Astrocyte (in vitro differentiated cells and primary cell): Measurements from ENCODE around the gene ARHGEF11. TPM values are rescaled to one million over a fixed set of nuclear protein-coding genes. Genes with fewer than 3 reads are reported as not detected.

Source experiments
- DNase-seq: peaks from one replicate; pipeline ENCODE4 v3.0.0-alpha.2; 2010; ENCODE audit warnings: low read depth
- FAIRE-seq: peaks from 2 replicates; lab custom pipeline; 2011; peaks lifted over from hg19 to GRCh38; lab: Jason Lieb, UNC
- H2AFZ ChIP-seq: 2 replicates; pipeline ENCODE4 v1.6.0; 2012; ENCODE audit warnings: low read depth, low read length, inconsistent platforms
- H3K27ac ChIP-seq: 2 replicates; pipeline ENCODE4 v1.5.1; 2011; ENCODE audit warnings: low read depth, low read length, inconsistent platforms
- H3K27me3 ChIP-seq: 2 replicates; pipeline ENCODE4 v1.6.0; 2011; ENCODE audit warnings: low read length, inconsistent platforms; ENCODE audit not compliant: insufficient read depth
- H3K36me3 ChIP-seq: 2 replicates; pipeline ENCODE4 v1.5.1; 2011; ENCODE audit warnings: low read length, inconsistent platforms; ENCODE audit not compliant: insufficient read depth
- H3K4me1 ChIP-seq: 2 replicates; pipeline ENCODE4 v1.5.1; 2011; ENCODE audit warnings: low read length, inconsistent platforms; ENCODE audit not compliant: insufficient read depth
- H3K4me2 ChIP-seq: 2 replicates; pipeline ENCODE4 v1.6.0; 2012; ENCODE audit warnings: low read length, inconsistent platforms
- H3K4me3 ChIP-seq: 2 replicates; pipeline ENCODE4 v1.5.1; 2011; ENCODE audit warnings: low read depth, mild to moderate bottlenecking, low read length, inconsistent platforms; ENCODE audit not compliant: insufficient read depth
- H3K79me2 ChIP-seq: 2 replicates; pipeline ENCODE4 v1.6.0; 2012; ENCODE audit warnings: mild to moderate bottlenecking, low read length, inconsistent platforms; ENCODE audit not compliant: insufficient read depth
- H3K9ac ChIP-seq: 2 replicates; pipeline ENCODE4 v1.6.0; 2012; ENCODE audit warnings: mild to moderate bottlenecking, low read length, inconsistent platforms
- H3K9me3 ChIP-seq: 2 replicates; pipeline ENCODE4 v1.5.1; 2012; ENCODE audit warnings: low read depth, mild to moderate bottlenecking, low read length, inconsistent platforms; ENCODE audit not compliant: insufficient read depth
- H4K20me1 ChIP-seq: 2 replicates; pipeline ENCODE4 v1.6.0; 2012; ENCODE audit warnings: low read length, inconsistent platforms; ENCODE audit not compliant: insufficient read depth
- H3K27ac Mint-ChIP-seq: one replicate; pipeline ENCODE4 v1.8.0; 2021; ENCODE audit warnings: mild to moderate bottlenecking, mixed read lengths; ENCODE audit not compliant: unreplicated experiment
- H3K27me3 Mint-ChIP-seq: one replicate; pipeline ENCODE4 v1.8.0; 2021; ENCODE audit warnings: low read depth, mixed read lengths; ENCODE audit not compliant: unreplicated experiment
- H3K36me3 Mint-ChIP-seq: one replicate; pipeline ENCODE4 v1.8.0; 2021; ENCODE audit warnings: low read depth, mixed read lengths; ENCODE audit not compliant: unreplicated experiment
- H3K4me1 Mint-ChIP-seq: one replicate; pipeline ENCODE4 v1.8.0; 2021; ENCODE audit warnings: low read depth, mixed read lengths; ENCODE audit not compliant: unreplicated experiment
- H3K4me3 Mint-ChIP-seq: one replicate; pipeline ENCODE4 v1.8.0; 2021; ENCODE audit warnings: mild to moderate bottlenecking, moderate library complexity, mixed read lengths; ENCODE audit not compliant: unreplicated experiment
- H3K9me3 Mint-ChIP-seq: one replicate; pipeline ENCODE4 v1.8.0; 2021; ENCODE audit warnings: mild to moderate bottlenecking, mixed read lengths; ENCODE audit not compliant: unreplicated experiment
- EZH2 ChIP-seq: IDR thresholded peaks from 2 replicates; pipeline ENCODE4 v1.6.1; 2012; ENCODE audit warnings: mild to moderate bottlenecking, low read length, inconsistent platforms; ENCODE audit not compliant: insufficient read depth
- total RNA-seq: library from RNA; stranded (reverse); gene quantifications from 2 replicates; pipeline ENCODE4 v1.2.1, GENCODE V29; 2021
- TF ChIP-seq, protein P1 (sequence below): IDR thresholded peaks from 2 replicates; pipeline ENCODE4 v1.5.1; 2011; ENCODE audit warnings: low read depth, mild to moderate bottlenecking, inconsistent platforms, low read length, moderate library complexity; ENCODE audit not compliant: insufficient read depth

Gene ARHGEF11
- total RNA-seq, 1 donor from 2014 or later: 29.2 TPM

DNA sequence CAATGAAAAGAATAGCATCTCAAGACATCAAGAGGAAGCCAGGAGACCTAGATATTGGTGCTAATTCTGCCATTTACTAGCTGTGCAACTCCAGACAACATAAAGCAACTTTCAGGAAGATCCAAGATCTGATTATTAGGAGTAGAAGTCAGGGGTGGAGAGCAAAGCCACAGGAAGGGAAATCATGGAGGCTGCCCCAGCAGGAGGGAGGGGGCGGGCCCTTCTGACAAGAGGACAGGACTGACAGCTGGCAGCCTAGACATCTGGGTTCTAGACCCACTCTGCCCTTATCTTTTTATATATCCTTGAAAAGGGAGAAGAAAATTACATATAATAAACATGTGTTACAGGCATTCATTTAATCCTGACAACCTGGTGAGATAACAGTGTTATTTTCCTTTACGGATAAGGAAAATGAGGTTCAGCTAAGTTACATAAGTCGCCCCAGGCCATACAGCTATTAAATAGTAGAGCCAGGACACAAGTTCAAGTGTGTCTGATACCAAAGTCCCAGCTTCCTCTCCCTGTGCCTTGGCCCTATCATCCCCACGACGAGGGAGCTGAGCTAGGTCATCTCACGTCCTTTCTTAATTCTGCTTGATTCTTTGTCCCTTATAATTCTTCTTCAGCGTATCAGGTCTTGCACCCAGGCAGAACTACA is 46.6 kb downstream of the ARHGEF11 start:
- Mint-ChIP-seq H3K4me1 (peaks cover 28% of the 10 kb centered on the region), H3K27ac (no peak overlapping the region), H3K9me3 (no peaks in the 10 kb centered on the region), H3K4me3 (no peak overlapping the region), H3K27me3 (no peaks in the 10 kb centered on the region), H3K36me3 (peaks cover 2% of the 10 kb centered on the region)
- no peak overlapping the region for H3K4me3 ChIP-seq
- no peak for TF ChIP-seq EZH2
- TF ChIP-seq, protein P1, sequence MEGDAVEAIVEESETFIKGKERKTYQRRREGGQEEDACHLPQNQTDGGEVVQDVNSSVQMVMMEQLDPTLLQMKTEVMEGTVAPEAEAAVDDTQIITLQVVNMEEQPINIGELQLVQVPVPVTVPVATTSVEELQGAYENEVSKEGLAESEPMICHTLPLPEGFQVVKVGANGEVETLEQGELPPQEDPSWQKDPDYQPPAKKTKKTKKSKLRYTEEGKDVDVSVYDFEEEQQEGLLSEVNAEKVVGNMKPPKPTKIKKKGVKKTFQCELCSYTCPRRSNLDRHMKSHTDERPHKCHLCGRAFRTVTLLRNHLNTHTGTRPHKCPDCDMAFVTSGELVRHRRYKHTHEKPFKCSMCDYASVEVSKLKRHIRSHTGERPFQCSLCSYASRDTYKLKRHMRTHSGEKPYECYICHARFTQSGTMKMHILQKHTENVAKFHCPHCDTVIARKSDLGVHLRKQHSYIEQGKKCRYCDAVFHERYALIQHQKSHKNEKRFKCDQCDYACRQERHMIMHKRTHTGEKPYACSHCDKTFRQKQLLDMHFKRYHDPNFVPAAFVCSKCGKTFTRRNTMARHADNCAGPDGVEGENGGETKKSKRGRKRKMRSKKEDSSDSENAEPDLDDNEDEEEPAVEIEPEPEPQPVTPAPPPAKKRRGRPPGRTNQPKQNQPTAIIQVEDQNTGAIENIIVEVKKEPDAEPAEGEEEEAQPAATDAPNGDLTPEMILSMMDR: no peak
- H3K79me2 ChIP-seq: peaks cover 62% of the 10 kb centered on the region
- no peaks in the 10 kb centered on the region for H3K9me3 ChIP-seq
- H4K20me1 ChIP-seq: peaks cover 93% of the 10 kb centered on the region
- FAIRE-seq (no peak), DNase-seq (no peak)
- no peak overlapping the region for H3K9ac ChIP-seq
- H3K4me1 ChIP-seq: peaks cover 7% of the 10 kb centered on the region
- H3K27me3 ChIP-seq: no peaks in the 10 kb centered on the region
- no peaks in the 10 kb centered on the region for H3K36me3 ChIP-seq
- H2AFZ ChIP-seq: no peak overlapping the region
- no peak overlapping the region for H3K27ac ChIP-seq
- no peak overlapping the region for H3K4me2 ChIP-seq

DNA sequence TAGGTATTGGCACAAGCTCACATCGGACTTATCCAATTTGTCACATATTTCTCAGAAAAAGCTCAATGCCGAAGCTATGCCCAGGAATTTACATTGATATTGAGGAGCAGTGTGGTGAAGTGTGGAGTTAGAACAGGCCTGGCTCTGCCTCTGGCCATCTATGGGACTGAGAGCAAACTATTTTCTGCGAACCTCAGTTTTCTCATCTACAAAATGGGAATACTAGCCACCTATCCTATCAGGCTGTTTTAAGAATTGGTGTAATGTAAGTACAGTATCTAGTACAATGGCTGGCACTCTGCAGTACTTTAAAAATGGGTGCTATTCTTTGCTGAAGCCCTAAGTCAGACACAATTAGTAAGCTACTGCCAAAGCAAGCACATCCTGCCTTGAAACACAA is 47.2 kb downstream of the ARHGEF11 start:
- Histone ChIP-seq H3K27me3 (no peaks in the 10 kb centered on the region), H3K36me3 (no peaks in the 10 kb centered on the region), H4K20me1 (peaks cover 92% of the 10 kb centered on the region), H3K9me3 (no peaks in the 10 kb centered on the region), H2AFZ (no peak overlapping the region), H3K27ac (no peak overlapping the region), H3K4me2 (no peak overlapping the region), H3K9ac (no peak overlapping the region), H3K4me1 (peaks cover 7% of the 10 kb centered on the region), H3K79me2 (peaks cover 60% of the 10 kb centered on the region), H3K4me3 (no peak overlapping the region)
- Mint-ChIP-seq H3K27me3 (no peaks in the 10 kb centered on the region), H3K27ac (no peak overlapping the region), H3K36me3 (peaks cover 2% of the 10 kb centered on the region), H3K4me3 (no peak overlapping the region), H3K9me3 (no peaks in the 10 kb centered on the region), H3K4me1 (peaks cover 26% of the 10 kb centered on the region)
- TF ChIP-seq EZH2: no peak
- TF ChIP-seq, protein P1: no peak
- DNase-seq (no peak), FAIRE-seq (no peak)

DNA sequence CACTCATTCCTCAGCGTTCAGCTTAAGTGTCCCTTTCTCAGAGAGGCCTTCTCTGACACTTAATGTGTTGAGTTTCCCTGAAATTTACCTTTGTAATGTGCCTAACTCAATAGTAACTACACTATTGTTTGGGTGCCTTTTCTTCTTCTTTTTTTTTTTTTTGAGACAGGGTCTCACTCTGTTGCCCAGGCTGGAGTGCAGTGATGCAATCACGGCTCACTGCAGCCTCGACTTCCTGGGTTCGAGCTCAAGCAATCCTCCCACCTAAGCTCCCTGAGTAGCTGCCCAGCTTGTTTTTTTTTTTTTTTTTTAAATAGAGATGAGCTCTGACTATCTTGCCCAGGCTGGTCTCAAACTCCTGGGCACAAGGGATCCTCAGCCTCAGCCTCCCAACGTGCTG is 50.1 kb downstream of the ARHGEF11 start:
- DNase-seq (no peak), FAIRE-seq (no peak)
- no peak for TF ChIP-seq EZH2
- TF ChIP-seq, protein P1: no peak
- H3K27ac ChIP-seq: no peak overlapping the region
- peaks cover 13% of the 10 kb centered on the region for H3K4me1 Mint-ChIP-seq
- H3K27me3 ChIP-seq: no peaks in the 10 kb centered on the region
- no peaks in the 10 kb centered on the region for H3K9me3 Mint-ChIP-seq
- peaks cover 68% of the 10 kb centered on the region for H4K20me1 ChIP-seq
- H3K9me3 ChIP-seq: no peaks in the 10 kb centered on the region
- H2AFZ ChIP-seq: no peak overlapping the region
- H3K79me2 ChIP-seq: peaks cover 38% of the 10 kb centered on the region
- no peaks in the 10 kb centered on the region for H3K27me3 Mint-ChIP-seq
- H3K36me3 Mint-ChIP-seq: peaks cover 2% of the 10 kb centered on the region
- no peak overlapping the region for H3K4me3 ChIP-seq
- no peaks in the 10 kb centered on the region for H3K36me3 ChIP-seq
- H3K4me1 ChIP-seq: no peaks in the 10 kb centered on the region
- H3K4me3 Mint-ChIP-seq: no peak overlapping the region
- no peak overlapping the region for H3K9ac ChIP-seq
- no peak overlapping the region for H3K27ac Mint-ChIP-seq
- no peak overlapping the region for H3K4me2 ChIP-seq
